HepG2 (cell line): ENCODE measurements around the gene HLCS. TPM values are rescaled to one million over a fixed set of nuclear protein-coding genes. Genes with fewer than 3 reads are reported as not detected.

Source experiments
- CREB1 ChIP-seq, 2 experiments: fragments of 450-650 bp in 1 of 2; IDR thresholded peaks; 2 replicates each; pipeline ENCODE4 v1.6.1; 2016 to 2017; ENCODE audit warnings: control low read depth in 1 of 2, mild to moderate bottlenecking in 1 of 2, missing compliant biosample characterization in 1 of 2, missing genetic modification characterization in 1 of 2
- ETV5 ChIP-seq: IDR thresholded peaks from 2 replicates; pipeline ENCODE4 v1.6.1; 2018; ENCODE audit warnings: missing biosample characterization, missing genetic modification reagents, inconsistent platforms, borderline replicate concordance
- FOXA3 ChIP-seq: IDR thresholded peaks from 2 replicates; pipeline ENCODE4 v1.6.1; 2016; ENCODE audit warnings: missing genetic modification reagents, missing compliant biosample characterization
- MED1 ChIP-seq: sonication (generic); formaldehyde crosslinking; IDR thresholded peaks from 2 replicates; pipeline ENCODE4 v1.4.0; 2020; ENCODE audit warnings: missing genetic modification reagents
- NFYB ChIP-seq: sonication (generic); formaldehyde crosslinking; IDR thresholded peaks from 2 replicates; pipeline ENCODE4 v1.4.0; 2020; ENCODE audit warnings: missing genetic modification reagents
- RARA ChIP-seq: IDR thresholded peaks from 2 replicates; pipeline ENCODE4 v1.6.1; 2016; ENCODE audit warnings: missing genetic modification reagents, missing compliant biosample characterization
- SPEN ChIP-seq: sonication (generic); formaldehyde crosslinking; IDR thresholded peaks from 2 replicates; pipeline ENCODE4 v1.5.1; 2020; ENCODE audit warnings: low read depth, mild to moderate bottlenecking, missing genetic modification reagents
- ZFP36L2 ChIP-seq: sonication (generic); formaldehyde crosslinking; IDR thresholded peaks from 2 replicates; pipeline ENCODE4 v1.4.0; 2020; ENCODE audit warnings: missing genetic modification reagents
- polyA plus RNA-seq, 8 experiments: library from polyadenylated mRNA; depleted of rRNA in 3 of 8; stranded (reverse) in 7 of 8; unstranded in 1 of 8; fragments of >200 nt; fragmentation: Illumina TruSeq in 4 of 8; extraction: Trizol in 4 of 8; gene quantifications; 2 replicates each; pipeline versions ENCODE4 v1.2.1 to v1.2.3, GENCODE V29; 2011 to 2016; ENCODE audit warnings: low read depth in 4 of 8, missing spikeins in 1 of 8, mixed read lengths in 1 of 8; ENCODE audit not compliant: insufficient read depth in 1 of 8
- total RNA-seq, 5 experiments: library from RNA; depleted of rRNA; stranded (reverse); fragments of >200 nt; fragmentation: Illumina TruSeq; extraction: Trizol; gene quantifications; 2 replicates each; pipeline ENCODE4 v1.2.3, GENCODE V29; 2016; ENCODE audit warnings: low read depth in 1 of 5
- TF ChIP-seq, protein P1 (sequence below): sonication (generic); formaldehyde crosslinking; conservative IDR thresholded peaks from 2 replicates; pipeline ENCODE4 v1.4.0; 2020; ENCODE audit warnings: mild to moderate bottlenecking, missing genetic modification reagents, moderate library complexity

Gene HLCS
- total and polyA plus RNA-seq, 2 of the 13 experiments (the other 11 are each of a cell fraction or from before 2014, with no cell fraction given), result 7.9 to 12.3 TPM

DNA sequence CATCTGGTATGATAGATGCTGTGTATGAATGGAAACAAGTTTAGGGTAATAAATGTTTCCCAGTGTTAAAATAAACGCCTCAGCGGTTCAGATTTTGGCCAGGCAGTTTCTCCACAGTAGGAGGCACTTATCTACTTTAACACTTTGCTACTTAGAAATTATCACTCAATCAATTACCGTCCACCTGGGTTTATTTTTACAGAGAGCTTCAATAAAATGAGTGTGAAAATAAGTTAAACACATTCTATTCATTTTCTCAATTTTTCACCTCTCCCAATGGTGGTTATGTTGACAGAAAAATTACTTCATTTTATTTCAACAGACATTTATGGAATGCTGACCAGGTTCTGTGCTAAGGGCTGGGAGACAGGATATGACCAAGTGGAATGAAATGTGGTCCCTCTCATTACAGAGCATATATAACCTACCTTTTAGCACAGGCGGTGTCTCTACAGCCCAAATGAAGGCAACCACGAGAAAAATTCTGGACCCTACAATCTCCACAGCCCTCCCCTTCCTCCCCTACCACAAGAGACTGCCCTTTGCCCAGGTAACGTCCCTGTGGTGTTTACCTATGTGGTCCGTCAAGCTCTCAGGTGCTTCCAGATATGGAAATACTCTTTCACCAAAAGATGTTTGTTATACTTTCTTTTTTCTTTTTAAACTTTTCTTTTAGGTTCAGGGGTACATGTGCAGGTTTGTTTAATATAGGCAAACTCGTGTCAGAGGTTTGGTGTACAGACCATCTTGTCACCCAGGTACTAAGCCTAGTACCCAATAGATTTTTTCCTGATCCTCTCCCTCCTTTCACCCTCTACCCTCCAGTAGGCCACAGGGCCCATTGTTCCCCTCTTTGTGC is 105.5 kb downstream of the HLCS start (continued):
- peak; percentile 30; the same call in 1 of the 2 replicates for TF ChIP-seq MED1 (CRISPR knock-in tag)
- peak; percentile 44; the same call in 1 of the 2 replicates for TF ChIP-seq ETV5
- no peak for TF ChIP-seq ZFP36L2 (CRISPR knock-in tag)
- TF ChIP-seq, protein P1, sequence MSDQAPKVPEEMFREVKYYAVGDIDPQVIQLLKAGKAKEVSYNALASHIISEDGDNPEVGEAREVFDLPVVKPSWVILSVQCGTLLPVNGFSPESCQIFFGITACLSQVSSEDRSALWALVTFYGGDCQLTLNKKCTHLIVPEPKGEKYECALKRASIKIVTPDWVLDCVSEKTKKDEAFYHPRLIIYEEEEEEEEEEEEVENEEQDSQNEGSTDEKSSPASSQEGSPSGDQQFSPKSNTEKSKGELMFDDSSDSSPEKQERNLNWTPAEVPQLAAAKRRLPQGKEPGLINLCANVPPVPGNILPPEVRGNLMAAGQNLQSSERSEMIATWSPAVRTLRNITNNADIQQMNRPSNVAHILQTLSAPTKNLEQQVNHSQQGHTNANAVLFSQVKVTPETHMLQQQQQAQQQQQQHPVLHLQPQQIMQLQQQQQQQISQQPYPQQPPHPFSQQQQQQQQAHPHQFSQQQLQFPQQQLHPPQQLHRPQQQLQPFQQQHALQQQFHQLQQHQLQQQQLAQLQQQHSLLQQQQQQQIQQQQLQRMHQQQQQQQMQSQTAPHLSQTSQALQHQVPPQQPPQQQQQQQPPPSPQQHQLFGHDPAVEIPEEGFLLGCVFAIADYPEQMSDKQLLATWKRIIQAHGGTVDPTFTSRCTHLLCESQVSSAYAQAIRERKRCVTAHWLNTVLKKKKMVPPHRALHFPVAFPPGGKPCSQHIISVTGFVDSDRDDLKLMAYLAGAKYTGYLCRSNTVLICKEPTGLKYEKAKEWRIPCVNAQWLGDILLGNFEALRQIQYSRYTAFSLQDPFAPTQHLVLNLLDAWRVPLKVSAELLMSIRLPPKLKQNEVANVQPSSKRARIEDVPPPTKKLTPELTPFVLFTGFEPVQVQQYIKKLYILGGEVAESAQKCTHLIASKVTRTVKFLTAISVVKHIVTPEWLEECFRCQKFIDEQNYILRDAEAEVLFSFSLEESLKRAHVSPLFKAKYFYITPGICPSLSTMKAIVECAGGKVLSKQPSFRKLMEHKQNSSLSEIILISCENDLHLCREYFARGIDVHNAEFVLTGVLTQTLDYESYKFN (CRISPR knock-in tag), result peak; percentile 82
- TF ChIP-seq FOXA3 (CRISPR knock-in tag), result peak; percentile 80
- TF ChIP-seq NFYB (CRISPR knock-in tag), result 0 out of 2 replicates have a peak, but pooled peaks have one; percentile 31
- no peak for TF ChIP-seq CREB1 (IDR thresholded peaks at IDR 0.05)
- TF ChIP-seq CREB1 (CRISPR knock-in tag; IDR thresholded peaks at IDR 0.05), result peak; percentile 55
- TF ChIP-seq SPEN, result 0 out of 2 replicates have a peak, but pooled peaks have one; percentile 30
- TF ChIP-seq RARA (CRISPR knock-in tag), result peak; percentile 40; the same call in 1 of the 2 replicates
